NT2/D1 (cell line): ENCODE measurements around the gene GABARAP.

Experiments
- DNase-seq: peaks from one replicate; pipeline ENCODE4 v3.0.0-alpha.2; 2011; ENCODE audit warnings: low read depth, low spot score
- H3K27me3 ChIP-seq: 2 replicates; pipeline ENCODE4 v1.6.0; 2011; ENCODE audit warnings: mild to moderate bottlenecking; ENCODE audit not compliant: insufficient read length, insufficient read depth
- H3K36me3 ChIP-seq: 2 replicates; pipeline ENCODE4 v1.6.1; 2011; ENCODE audit warnings: mild to moderate bottlenecking, low read length, mixed read lengths; ENCODE audit not compliant: insufficient read depth, insufficient read length
- H3K4me1 ChIP-seq: 2 replicates; pipeline ENCODE4 v1.5.1; 2011; ENCODE audit not compliant: insufficient read depth, insufficient read length
- H3K4me3 ChIP-seq: 2 replicates; pipeline ENCODE4 v1.5.1; 2011; ENCODE audit warnings: low read depth; ENCODE audit not compliant: insufficient read length
- H3K9ac ChIP-seq: 2 replicates; pipeline ENCODE4 v1.6.0; 2011; ENCODE audit warnings: low read depth; ENCODE audit not compliant: insufficient read length
- H3K9me3 ChIP-seq: 2 replicates; pipeline ENCODE4 v1.5.1; 2011; ENCODE audit warnings: mild to moderate bottlenecking, low read length; ENCODE audit not compliant: insufficient read depth
- SUZ12 ChIP-seq: IDR thresholded peaks from 2 replicates; pipeline ENCODE4 v1.6.1; 2011; ENCODE audit not compliant: insufficient read length, insufficient read depth; ENCODE audit errors: extremely low read depth
- YY1 ChIP-seq: IDR thresholded peaks from 2 replicates; pipeline ENCODE4 v1.6.1; 2011; ENCODE audit not compliant: insufficient read length, insufficient read depth
- ZNF274 ChIP-seq: IDR thresholded peaks from 2 replicates; pipeline ENCODE4 v1.6.1; 2011; ENCODE audit warnings: mild to moderate bottlenecking, low read depth, low read length

The GABARAP gene

DNA sequence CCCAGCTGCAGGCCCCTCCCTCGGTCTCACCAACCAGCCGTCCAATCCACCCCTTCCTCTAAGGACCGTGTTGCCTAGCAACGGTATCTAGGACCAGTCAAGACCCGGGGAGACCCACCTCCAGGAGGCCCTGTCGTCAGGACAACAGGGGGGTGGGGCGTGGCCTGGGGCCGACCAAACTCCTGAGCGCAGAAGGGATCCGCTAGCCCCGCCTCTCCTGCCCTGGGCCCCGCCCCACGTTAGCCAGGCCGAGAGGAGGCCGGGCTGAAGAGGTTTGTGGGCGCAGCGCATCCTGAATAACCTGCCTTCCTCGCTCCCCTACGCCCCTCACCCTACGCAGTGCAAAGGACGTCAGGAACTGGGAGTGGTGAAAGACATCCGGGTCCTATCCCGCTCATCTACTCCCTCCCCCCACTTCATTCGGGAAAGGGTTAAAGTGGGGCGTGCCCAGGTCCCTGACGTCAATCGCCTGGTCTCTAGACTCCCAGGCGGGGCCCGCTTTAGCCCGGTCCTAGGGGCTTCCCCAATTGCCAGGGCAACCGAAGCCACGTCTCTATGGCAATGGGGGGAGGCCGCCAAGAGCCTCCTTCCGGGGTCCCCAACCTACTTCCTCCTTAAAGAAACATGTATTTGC is 37.3 kb downstream of the GABARAP start:
- Histone ChIP-seq H3K9ac (peak overlapping the region; percentile 32), H3K9me3 (no peaks in the 10 kb centered on the region), H3K4me1 (peaks cover 8% of the 10 kb centered on the region), H3K27me3 (no peaks in the 10 kb centered on the region), H3K4me3 (peak overlapping the region; percentile 34), H3K36me3 (peaks cover 25% of the 10 kb centered on the region)
- TF ChIP-seq SUZ12 = no peak
- TF ChIP-seq ZNF274 = no peak
- no peak for TF ChIP-seq YY1
- DNase-seq = peak; percentile 85

DNA sequence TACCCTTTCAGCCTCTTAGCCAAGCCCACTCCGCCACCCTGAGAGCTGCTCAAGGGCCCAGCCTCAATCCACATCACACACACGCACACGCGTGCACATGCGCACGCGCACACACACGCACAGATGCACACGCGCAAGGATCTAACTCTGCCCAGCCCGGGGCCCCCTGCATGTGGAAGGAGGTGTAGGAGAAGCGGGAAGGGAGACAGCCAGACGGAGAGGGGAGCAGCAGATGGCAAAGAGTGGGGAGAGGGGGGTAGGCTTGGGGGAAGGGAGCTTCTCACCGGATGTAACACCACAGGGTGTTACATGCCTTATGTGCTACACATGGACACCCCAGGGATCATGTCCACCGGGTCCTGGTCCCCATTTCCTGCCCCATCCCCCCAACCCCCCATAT is 37.9 kb downstream of the GABARAP start:
- no peak overlapping the region for H3K9ac ChIP-seq
- H3K27me3 ChIP-seq = no peaks in the 10 kb centered on the region
- no peak overlapping the region for H3K4me3 ChIP-seq
- H3K4me1 ChIP-seq = peaks cover 8% of the 10 kb centered on the region
- peaks cover 25% of the 10 kb centered on the region for H3K36me3 ChIP-seq
- no peak for DNase-seq
- no peaks in the 10 kb centered on the region for H3K9me3 ChIP-seq
- TF ChIP-seq ZNF274 (no peak), SUZ12 (no peak), YY1 (no peak)

DNA sequence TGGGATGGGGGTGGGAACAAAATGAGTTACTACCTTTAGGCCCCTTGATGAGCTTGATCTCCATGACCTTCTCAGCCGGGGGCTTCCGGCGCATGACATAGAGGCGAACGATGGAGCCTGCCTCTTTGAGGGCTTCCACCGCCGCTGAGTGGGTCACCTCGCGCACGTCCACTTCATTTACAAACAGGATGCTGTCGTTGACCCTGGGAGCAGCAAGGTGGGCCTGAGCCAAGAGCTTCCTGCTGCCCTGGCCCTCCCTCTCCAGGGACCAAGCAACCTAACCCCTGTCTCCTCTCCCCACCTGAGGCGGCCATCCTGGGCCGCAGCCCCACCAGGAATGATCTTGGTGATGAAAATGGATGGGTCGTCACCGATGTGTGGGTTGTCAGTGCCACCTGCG is 38.9 kb downstream of the GABARAP start:
- H3K36me3 ChIP-seq = peaks cover 25% of the 10 kb centered on the region

DNA sequence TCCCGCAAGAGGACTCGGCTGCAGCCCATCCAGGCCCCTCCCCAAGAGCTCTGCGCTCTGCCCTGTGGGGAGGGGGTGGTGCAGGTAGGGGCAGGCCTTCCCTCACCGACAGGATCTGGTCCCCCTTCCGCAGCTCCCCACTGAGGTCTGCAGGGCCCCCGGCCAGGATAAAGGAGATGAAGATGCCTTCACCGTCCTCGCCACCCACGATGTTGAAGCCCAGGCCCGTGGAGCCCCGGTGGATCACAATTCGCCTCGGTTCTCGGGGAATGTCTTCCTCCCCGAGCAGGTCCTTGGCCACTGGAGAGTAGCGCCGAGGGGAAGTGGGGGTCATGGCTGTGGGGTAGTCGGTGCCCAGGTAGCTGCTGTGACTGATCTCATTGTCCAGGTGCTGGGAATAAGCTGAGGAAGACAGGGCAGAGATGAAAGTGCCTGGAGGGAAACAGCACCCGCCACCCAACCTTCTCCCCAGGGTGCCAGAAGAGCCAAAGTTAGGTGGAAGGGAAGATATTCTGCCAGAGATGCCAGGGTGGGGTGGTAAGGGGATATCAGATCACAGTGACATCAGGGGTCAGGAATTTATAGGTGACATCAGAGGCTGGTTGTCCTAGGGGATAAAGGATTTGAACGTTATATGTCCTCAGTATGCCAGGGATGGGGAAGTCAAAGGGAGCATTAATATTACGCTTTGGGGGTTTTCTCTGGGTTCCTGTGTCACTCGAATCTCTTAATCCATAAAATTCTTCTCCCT is 45.4 kb downstream of the GABARAP start:
- Histone ChIP-seq H3K9ac (no peak overlapping the region), H3K9me3 (no peaks in the 10 kb centered on the region), H3K4me1 (peaks cover under 1% of the 10 kb centered on the region), H3K4me3 (no peak overlapping the region), H3K36me3 (peaks cover 48% of the 10 kb centered on the region), H3K27me3 (no peaks in the 10 kb centered on the region)
- TF ChIP-seq ZNF274 (no peak), SUZ12 (no peak), YY1 (no peak)
- DNase-seq = no peak

More for the DNA sequence above, 38.9 kb downstream of the GABARAP start:
- Histone ChIP-seq H3K4me3 (no peak overlapping the region), H3K27me3 (no peaks in the 10 kb centered on the region), H3K9me3 (no peaks in the 10 kb centered on the region), H3K9ac (no peak overlapping the region), H3K4me1 (peaks cover 2% of the 10 kb centered on the region)
- DNase-seq = no peak
- no peak for TF ChIP-seq YY1
- no peak for TF ChIP-seq SUZ12
- TF ChIP-seq ZNF274 = no peak

DNA sequence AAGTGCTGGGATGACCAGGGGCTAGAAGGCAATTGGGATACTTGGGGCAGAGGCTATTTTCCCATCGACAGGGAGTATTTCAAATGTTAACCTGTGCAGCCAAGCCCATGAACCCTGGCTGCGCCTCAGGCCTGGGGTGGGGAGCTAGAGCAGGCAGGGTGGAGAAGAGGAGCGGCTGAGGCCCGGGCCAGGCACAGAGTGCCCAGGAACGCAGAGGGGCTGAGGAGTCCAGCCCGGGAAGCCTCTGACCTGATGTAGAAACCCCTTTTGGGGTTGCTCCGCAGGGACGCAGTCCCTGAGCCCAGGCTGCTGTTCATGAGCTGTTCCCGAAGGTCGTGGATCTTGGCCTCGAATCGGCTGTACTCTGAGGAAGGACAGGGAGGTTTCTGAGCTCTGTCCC is 46.3 kb downstream of the GABARAP start:
- peaks cover 4% of the 10 kb centered on the region for H3K4me1 ChIP-seq
- H3K9me3 ChIP-seq = no peaks in the 10 kb centered on the region
- no peak for TF ChIP-seq YY1
- TF ChIP-seq SUZ12 = no peak
- no peak for TF ChIP-seq ZNF274
- H3K36me3 ChIP-seq = peaks cover 47% of the 10 kb centered on the region
- H3K9ac ChIP-seq = no peak overlapping the region
- no peak overlapping the region for H3K4me3 ChIP-seq
- DNase-seq = no peak
- H3K27me3 ChIP-seq = no peaks in the 10 kb centered on the region

DNA sequence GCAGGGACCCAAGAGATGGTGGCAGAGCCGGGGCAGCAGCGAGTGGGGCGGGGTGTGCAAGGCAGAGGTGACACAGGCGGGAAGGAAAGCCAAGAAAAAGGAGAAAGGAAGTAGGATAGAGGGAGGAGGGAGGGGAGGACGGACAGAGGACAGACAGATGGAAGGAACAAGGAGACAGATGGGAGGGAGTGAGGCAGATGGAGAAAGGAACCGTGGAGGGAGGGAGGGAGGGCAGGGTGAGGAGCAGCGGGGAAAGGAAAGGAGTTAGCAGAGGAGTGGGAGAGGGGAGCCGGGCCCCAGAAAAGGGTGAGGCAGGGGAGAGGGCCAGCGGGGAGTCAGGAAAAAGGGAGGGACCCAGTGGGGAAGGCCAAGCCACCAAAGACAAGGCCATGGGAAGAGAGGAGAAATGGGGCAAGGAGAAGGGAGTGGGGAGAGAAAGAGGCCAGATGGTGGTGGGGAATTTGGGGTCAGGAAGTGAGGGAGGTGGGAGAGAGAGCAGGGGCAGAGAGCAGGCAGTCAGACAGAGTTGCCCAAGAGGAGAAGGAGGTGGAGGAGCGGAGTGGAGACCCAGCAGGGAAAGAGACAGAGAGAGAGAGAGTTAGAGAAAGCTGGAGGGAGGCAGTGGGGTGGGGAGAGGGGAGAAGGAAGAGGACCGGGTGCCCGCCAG is 49.8 kb downstream of the GABARAP start:
- peaks cover 49% of the 10 kb centered on the region for H3K36me3 ChIP-seq
- DNase-seq = no peak
- TF ChIP-seq SUZ12 = no peak
- no peak for TF ChIP-seq YY1
- TF ChIP-seq ZNF274 = no peak

DNA sequence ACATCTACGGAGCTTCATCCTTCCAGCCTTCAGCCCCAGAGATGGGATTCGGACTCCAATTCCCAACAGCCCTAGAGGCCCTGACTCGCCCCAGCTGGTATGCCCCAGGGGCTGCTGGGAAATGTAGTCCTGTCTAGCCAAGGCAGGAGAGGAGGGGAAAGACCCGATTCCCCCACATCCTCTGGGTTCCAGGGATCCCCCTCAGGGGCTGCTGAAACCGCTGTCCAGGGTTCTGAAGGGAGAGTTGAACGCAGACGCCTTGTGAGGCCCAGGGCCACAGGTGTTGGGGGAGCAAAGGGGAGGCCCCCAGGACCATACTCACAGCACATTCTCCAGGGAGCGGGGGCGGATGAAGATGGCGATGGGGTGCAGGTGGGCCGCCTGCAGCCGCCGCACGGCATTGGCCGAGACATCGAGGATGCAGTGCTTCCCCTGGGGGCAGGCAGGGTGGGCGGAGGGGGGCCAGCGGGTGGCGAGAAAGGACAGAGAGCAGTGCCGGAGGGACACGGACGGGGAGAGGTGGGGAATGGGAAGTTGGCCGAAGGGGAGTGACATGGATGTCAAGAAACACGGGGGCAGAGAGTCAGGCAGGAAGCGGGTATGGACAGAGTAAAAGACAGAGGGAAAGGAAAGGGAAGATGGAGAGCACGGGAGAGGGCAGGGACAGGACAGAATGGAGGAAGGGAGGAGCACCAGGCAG is 50.5 kb downstream of the GABARAP start:
- Histone ChIP-seq H3K4me3 (no peak overlapping the region), H3K9me3 (no peaks in the 10 kb centered on the region), H3K27me3 (no peaks in the 10 kb centered on the region), H3K36me3 (peaks cover 46% of the 10 kb centered on the region), H3K4me1 (peaks cover 6% of the 10 kb centered on the region), H3K9ac (no peak overlapping the region)
- TF ChIP-seq YY1 (no peak), ZNF274 (no peak), SUZ12 (no peak)
- DNase-seq = peak; percentile 47

More for the DNA sequence above, 49.8 kb downstream of the GABARAP start:
- no peak overlapping the region for H3K4me3 ChIP-seq
- no peaks in the 10 kb centered on the region for H3K9me3 ChIP-seq
- no peaks in the 10 kb centered on the region for H3K27me3 ChIP-seq
- H3K4me1 ChIP-seq = peaks cover 6% of the 10 kb centered on the region
- no peak overlapping the region for H3K9ac ChIP-seq
